Activated CD8-positive, alpha-beta memory T cell treated with anti-CD3 and anti-CD28 coated beads, Interleukin-2, amount 50 U/mL, for 1 hour (primary cell): ENCODE results near the gene HMOX2.

ENCODE experiments used
- DNase-seq: peaks from one replicate; pipeline ENCODE4 v3.0.0-alpha.2; 2020; ENCODE audit errors: extremely low read depth

The HMOX2 gene, protein sequence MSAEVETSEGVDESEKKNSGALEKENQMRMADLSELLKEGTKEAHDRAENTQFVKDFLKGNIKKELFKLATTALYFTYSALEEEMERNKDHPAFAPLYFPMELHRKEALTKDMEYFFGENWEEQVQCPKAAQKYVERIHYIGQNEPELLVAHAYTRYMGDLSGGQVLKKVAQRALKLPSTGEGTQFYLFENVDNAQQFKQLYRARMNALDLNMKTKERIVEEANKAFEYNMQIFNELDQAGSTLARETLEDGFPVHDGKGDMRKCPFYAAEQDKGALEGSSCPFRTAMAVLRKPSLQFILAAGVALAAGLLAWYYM

DNA sequence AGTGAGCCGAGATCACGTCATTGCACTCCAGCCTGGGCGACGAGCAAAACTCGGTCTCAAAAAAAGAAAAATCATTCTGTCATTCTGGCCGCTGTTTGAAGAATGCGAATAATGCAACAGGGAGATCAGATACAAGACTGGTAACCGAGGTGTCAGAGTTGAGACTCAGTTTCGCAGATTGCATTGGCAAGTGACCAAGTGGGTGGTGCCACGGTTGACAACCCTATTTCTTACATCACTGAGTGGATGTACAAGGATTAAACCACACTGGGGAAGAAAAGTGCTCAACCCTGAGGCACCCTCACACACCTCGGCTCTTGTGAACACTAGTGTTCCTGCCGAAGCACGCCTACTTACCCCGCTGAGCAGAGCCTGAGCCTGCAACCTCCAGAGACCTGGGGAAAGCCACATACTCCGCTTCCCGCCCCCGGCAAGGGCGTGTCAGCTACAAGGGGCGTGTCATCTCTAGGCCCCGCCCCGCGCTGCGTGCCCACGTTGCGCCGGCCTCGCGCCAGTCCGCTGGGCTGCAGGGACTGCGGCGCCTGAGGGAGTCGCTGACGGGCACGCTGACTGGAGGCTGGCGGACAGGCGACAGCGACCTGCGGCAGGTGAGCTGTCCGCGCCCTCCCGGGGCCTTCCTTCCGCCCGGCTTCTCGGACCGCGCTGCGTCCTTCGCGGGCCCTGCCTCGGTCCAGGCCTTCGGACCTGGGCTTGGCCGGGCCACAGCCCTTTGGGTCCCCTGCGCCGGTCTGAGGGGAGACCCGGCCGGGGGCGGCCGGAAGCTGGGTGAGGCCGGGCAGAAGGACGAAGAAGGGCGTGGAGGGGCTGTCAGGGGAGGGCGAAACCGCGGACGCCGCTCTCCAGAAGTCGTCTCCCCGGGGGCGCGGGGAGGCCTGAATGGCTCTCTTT lies at the start of gene HMOX2:
Gene HMOX2 (plus strand): TSS at position 519 of the 909 bp plus-strand sequence. CDS start 29,127 bp downstream, outside the sequence.
- DNase-seq: peak; percentile 66

- no peak for DNase-seq
Measured at GRCh38 chr16:4426722-4427372, 49.4 kb upstream of the HMOX2 start.

DNA sequence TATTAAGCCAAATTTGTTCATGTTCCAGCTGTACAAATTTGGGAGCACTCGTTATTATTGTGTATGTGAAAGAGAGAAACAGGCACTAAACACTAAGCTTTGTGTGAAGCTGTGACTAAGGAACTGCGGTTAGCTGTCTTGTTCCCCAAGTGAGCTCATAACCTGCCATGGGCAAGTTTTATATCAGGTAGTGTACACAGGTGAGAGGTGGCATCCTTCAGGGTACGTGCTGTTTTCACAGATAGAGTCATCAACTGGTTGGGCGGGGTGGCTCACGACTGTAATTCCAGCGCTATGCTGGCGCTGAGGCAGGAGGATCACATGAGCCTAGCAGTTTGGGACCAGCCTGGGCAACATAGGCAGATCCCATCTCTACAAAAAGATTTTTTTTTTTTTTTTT lies 47.7 kb upstream of the HMOX2 start:
- DNase-seq: no peak

DNA sequence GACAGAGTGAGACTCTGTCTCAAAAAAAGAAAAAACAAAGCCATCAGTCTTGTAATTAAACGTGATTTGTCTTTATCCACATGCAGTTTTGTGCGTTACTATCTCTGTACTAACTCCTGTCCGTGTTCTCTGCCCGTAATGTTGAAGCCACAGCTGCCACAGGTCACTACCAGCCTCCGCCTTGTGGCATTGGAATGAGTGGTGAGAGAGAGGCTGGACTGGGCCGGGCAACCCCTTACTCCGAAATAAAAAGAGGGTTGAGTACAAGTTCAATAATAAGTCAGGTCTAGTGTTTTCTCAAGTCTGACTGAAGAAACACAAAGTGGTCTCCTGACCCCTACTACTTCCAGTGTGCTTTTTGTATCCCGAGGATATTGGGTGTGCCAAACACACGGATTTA lies 45.2 kb upstream of the HMOX2 start:
- DNase-seq: no peak

GRCh38 chr16:4433228-4433627 lies 43.0 kb upstream of the HMOX2 start:
- DNase-seq: no peak

DNA sequence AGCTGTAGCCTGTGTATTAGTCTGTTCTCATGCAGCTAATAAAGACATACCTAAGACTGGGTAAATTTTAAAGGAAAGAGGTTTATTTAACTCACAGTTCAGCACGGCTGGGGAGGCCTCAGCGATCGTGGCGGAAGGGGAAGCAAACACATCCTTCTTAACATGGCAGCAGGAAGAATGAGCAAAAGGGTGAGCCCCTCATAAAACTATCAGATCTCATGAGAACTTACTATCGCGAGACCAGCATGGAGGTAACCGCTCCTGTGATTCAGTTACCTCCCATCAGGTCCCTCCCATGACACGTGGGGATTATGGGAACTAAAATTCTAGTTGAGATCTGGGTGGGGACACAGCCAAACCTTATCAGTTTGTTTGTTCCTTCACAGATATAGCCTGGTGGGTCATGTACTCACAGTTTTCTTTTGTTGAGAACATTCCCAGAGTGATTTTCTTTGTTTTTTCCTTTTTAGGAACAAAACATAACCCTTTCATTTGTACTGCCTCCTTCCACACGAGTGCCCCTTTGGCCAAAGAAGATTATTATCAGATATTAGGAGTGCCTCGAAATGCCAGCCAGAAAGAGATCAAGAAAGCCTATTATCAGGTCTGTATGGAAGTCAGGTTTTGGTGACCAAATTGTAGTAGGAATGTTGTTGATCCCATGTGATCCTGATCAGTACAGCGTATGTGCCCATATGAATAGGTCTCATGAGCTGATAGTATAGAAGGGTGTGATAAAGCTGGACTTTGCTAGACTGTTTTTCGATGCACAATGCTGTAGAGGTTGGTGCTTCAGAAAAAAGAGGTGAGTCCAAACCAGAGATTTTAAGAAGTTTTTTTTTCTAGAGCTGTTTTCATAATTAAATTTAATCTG lies 42.0 kb upstream of the HMOX2 start:
- no peak for DNase-seq

GRCh38 chr16:4435337-4436067 lies 40.7 kb upstream of the HMOX2 start:
- no peak for DNase-seq

DNA sequence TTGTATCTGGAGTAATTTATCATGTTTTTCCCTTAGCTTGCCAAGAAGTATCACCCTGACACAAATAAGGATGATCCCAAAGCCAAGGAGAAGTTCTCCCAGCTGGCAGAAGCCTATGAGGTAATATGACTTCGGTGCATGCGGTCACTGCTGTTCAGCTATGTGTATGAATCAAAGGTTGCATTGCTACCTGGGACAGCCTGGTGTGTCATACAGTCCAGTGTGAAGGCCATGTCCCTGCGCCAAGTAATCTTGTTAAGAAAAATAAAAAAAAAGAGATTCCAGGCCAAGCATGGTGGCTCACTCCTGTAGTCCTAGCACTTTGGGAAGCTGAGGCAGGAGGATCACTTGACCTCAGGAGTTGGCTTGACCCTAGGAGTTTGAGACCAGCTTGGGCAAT lies 38.8 kb upstream of the HMOX2 start:
- DNase-seq: no peak

GRCh38 chr16:4442371-4442770 lies 33.8 kb upstream of the HMOX2 start:
- DNase-seq: no peak

GRCh38 chr16:4443271-4443670 lies 32.9 kb upstream of the HMOX2 start:
- DNase-seq: no peak

DNA sequence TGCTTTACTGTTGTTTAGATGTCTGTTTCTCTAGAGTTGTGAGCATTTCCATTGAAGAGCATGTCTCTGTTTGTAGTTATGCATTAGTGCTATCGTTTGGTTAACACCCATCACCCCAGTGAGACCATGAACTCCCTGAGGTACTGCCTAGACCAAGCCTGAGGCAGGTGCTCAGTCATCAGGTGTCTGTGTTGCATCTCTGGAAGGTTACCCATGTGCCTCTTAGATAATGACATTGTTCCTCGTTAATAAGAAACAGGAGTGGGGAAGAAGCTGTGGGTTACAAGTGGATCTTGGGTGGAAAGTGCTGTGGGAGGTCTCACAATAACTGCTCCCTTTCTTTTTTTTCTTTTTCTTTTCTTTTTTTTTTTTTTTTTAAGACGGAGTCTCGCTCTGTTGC lies 32.2 kb upstream of the HMOX2 start:
- no peak for DNase-seq

DNA sequence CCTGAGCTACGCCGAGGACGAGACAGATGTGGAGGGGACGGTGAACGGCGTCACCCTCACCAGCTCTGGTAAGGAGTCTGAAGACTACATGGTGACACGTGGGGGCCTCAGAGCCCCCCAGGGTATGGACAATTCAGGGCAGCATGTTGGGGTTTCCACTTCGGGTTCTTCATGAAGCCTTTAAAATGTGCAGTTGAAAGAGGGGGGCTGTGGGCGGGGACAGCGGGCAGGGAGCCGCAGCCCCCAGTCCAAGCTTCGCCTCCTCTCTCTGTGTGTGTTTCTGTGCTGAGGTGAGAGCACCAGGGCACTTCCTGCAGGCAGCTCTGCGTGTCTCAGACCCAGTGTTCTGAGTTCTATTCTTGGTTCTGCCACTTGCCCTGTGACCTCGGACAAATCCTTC lies 25.8 kb upstream of the HMOX2 start:
- no peak for DNase-seq

GRCh38 chr16:4450931-4451519 lies 25.2 kb upstream of the HMOX2 start:
- DNase-seq: no peak

DNA sequence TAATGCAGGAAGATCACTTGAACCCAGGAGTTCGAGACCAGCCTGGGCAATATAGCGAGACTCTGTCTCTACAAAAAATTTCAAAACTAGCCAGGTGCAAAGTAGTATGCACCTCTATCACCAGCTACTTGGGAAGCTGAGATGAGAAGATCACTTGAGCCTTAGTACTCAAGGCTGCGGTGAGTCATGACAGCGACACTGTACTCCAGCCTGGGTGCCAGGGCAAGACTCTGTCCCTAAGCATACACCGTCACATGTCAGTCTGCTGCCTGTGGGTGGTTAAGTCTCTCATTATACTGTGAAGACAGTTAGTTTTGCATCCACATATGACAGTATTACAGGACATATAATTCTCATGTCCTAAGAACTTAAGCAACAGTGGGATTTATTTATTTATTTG lies 23.5 kb upstream of the HMOX2 start:
- DNase-seq: no peak

- no peak for DNase-seq
Measured at GRCh38 chr16:4454623-4455022, 21.6 kb upstream of the HMOX2 start.

DNA sequence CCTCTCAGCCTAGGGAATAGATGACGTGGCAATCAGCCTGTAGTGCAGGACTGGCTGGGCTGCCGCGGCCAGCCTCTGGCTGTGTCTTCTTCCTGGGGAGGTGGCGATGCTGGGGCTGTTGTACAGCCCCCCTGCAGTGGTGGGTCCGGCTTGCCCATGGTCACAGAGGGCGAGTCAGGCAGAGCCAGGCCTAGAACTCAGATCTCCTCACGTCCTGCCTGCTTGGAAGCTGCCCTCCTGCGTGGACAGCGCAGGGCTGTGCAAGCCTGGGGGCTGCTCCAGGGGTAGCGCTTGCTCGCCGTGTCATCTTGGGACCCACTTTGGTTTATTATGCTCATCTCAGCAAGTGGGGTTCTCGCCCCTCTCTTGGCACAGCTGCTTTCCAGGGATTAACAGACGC lies 21.1 kb upstream of the HMOX2 start:
- no peak for DNase-seq

DNA sequence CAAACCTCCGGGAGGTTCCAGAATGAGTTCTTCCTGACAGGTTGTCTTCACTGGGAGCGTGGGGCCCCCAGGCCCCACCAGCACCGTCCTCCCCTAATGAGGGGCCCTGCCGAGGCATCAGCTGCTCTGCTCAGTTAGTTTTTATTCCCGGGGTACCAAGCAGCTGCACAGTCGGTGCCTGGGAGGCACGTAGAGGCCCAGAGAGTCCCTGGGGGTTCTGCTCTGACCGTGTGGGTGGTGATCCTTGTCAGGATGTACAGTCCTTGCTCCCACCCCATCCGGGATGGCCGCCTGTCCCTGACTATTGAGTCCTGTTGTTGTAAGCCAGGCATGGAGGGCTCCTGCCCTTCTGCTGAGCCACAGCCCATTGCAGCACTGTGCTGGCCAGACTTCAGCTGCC lies 20.2 kb upstream of the HMOX2 start:
- no peak for DNase-seq

DNA sequence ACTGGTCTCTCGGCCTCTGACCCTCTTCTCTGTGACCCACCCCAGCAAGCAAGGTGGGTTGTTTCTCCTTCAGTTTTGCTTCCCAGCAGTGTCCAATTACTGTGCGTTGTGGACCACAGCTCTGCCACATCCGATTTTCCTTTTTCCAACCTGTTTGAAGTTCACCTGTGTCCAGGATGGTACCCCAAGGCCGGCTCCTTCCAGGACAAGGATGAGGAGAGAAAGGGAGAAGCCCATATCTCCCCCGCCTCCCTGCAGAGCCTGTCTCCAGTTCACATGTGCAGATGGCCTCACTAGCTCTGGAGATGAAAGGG lies 15.3 kb upstream of the HMOX2 start:
- DNase-seq: no peak

GRCh38 chr16:4461250-4462085 lies 14.7 kb upstream of the HMOX2 start:
- DNase-seq: no peak
